ENCODE results near the gene PANK1.

DNA sequence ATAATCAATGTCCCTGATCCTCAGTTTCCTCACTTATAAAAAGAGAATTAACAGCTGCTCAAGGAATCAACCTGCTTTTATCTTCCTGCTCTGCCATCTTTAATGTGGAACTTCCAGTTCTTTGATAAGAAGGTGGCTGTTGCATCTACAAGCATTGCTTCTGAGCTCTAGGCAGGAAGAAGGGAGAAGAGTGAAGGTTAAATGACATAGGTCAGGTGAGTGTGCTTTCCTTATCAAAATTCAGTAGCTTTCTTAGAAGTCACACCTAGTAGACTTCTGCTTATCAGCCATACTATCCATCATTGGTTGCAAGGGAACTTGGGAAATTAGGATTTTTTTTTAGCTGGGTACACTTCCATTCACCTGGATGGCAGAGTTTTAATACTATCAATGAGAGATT is 32.3 kb upstream of the PANK1 start:
- no peak for TF ChIP-seq POLR2A (IDR thresholded peaks at IDR 0.05; ENCODE audit: low read length)
- TF ChIP-seq, protein P1, sequence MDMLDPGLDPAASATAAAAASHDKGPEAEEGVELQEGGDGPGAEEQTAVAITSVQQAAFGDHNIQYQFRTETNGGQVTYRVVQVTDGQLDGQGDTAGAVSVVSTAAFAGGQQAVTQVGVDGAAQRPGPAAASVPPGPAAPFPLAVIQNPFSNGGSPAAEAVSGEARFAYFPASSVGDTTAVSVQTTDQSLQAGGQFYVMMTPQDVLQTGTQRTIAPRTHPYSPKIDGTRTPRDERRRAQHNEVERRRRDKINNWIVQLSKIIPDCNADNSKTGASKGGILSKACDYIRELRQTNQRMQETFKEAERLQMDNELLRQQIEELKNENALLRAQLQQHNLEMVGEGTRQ (IDR thresholded peaks at IDR 0.05), result no peak
- TF ChIP-seq, protein P2, sequence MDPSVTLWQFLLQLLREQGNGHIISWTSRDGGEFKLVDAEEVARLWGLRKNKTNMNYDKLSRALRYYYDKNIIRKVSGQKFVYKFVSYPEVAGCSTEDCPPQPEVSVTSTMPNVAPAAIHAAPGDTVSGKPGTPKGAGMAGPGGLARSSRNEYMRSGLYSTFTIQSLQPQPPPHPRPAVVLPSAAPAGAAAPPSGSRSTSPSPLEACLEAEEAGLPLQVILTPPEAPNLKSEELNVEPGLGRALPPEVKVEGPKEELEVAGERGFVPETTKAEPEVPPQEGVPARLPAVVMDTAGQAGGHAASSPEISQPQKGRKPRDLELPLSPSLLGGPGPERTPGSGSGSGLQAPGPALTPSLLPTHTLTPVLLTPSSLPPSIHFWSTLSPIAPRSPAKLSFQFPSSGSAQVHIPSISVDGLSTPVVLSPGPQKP (IDR thresholded peaks at IDR 0.05; ENCODE audit: low read depth, low read length), result no peak
- TF ChIP-seq, protein P3, sequence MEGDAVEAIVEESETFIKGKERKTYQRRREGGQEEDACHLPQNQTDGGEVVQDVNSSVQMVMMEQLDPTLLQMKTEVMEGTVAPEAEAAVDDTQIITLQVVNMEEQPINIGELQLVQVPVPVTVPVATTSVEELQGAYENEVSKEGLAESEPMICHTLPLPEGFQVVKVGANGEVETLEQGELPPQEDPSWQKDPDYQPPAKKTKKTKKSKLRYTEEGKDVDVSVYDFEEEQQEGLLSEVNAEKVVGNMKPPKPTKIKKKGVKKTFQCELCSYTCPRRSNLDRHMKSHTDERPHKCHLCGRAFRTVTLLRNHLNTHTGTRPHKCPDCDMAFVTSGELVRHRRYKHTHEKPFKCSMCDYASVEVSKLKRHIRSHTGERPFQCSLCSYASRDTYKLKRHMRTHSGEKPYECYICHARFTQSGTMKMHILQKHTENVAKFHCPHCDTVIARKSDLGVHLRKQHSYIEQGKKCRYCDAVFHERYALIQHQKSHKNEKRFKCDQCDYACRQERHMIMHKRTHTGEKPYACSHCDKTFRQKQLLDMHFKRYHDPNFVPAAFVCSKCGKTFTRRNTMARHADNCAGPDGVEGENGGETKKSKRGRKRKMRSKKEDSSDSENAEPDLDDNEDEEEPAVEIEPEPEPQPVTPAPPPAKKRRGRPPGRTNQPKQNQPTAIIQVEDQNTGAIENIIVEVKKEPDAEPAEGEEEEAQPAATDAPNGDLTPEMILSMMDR (IDR thresholded peaks at IDR 0.05), result no peak
- TF ChIP-seq, protein P4, sequence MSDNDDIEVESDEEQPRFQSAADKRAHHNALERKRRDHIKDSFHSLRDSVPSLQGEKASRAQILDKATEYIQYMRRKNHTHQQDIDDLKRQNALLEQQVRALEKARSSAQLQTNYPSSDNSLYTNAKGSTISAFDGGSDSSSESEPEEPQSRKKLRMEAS (IDR thresholded peaks at IDR 0.05), result no peak
- TF ChIP-seq MYC (IDR thresholded peaks at IDR 0.05; ENCODE audit: borderline replicate concordance, low read length), result no peak
- TF ChIP-seq MAZ (IDR thresholded peaks at IDR 0.05; ENCODE audit: borderline replicate concordance, low read depth, low read length), result no peak
- TF ChIP-seq SMC3 (IDR thresholded peaks at IDR 0.05), result no peak
- no peak for TF ChIP-seq RAD21 (conservative IDR thresholded peaks at IDR 0.05 in 1 of 2, IDR thresholded peaks at IDR 0.05 in 1 of 2)
- TF ChIP-seq, protein P5, sequence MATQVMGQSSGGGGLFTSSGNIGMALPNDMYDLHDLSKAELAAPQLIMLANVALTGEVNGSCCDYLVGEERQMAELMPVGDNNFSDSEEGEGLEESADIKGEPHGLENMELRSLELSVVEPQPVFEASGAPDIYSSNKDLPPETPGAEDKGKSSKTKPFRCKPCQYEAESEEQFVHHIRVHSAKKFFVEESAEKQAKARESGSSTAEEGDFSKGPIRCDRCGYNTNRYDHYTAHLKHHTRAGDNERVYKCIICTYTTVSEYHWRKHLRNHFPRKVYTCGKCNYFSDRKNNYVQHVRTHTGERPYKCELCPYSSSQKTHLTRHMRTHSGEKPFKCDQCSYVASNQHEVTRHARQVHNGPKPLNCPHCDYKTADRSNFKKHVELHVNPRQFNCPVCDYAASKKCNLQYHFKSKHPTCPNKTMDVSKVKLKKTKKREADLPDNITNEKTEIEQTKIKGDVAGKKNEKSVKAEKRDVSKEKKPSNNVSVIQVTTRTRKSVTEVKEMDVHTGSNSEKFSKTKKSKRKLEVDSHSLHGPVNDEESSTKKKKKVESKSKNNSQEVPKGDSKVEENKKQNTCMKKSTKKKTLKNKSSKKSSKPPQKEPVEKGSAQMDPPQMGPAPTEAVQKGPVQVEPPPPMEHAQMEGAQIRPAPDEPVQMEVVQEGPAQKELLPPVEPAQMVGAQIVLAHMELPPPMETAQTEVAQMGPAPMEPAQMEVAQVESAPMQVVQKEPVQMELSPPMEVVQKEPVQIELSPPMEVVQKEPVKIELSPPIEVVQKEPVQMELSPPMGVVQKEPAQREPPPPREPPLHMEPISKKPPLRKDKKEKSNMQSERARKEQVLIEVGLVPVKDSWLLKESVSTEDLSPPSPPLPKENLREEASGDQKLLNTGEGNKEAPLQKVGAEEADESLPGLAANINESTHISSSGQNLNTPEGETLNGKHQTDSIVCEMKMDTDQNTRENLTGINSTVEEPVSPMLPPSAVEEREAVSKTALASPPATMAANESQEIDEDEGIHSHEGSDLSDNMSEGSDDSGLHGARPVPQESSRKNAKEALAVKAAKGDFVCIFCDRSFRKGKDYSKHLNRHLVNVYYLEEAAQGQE (IDR thresholded peaks at IDR 0.05), result no peak
- TF ChIP-seq RARB (CRISPR knock-in tag; IDR thresholded peaks at IDR 0.05), result no peak
- TF ChIP-seq CHD2 (IDR thresholded peaks at IDR 0.05; ENCODE audit: low read length, partially characterized antibody), result no peak
- no peak for TF ChIP-seq ESRRA (IDR thresholded peaks at IDR 0.05; ENCODE audit: borderline replicate concordance, low read length)
- no peak for TF ChIP-seq EP300 (IDR thresholded peaks at IDR 0.05)

Measured in A549 (cell line).